ENCODE measurements around the gene HEPACAM2. TPM values are rescaled to one million over a fixed set of nuclear protein-coding genes. Genes with fewer than 3 reads are reported as not detected.

The HEPACAM2 gene
- total RNA-seq, 2 experiments from 2014 or later = not detected

DNA sequence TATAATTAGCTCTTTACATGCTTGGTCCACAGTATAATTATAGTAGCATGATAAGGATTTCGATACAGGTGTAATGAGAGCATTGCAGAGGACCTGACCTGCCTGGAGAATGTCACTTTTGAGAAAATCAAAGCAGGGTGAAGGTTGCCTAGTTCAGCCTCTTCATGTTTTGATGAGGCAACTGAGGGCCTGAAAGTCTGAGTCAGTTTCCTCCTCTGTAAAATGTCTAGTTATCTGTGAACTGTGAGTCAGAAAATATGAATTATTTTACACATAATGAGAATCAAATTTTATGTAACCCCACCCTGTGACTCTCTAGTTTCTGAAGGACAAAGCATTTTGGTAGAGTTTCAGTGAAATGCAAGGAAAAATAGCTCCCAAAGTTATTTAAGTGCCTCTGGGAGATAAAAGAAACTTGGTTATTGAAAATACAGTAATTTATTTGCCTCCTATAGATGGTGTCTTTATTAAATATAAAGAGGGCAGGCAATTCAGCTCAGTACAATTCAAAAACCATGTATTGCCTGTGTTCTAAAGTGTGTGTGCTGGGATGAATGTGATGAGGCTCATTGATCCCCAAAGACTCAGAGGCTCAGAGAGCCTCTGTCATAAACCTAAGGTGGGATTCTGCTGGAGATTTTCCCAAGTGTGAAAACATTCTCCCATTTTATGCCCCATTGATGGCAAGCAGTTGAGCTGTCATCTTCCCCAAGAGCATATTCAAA lies 40.8 kb downstream of the HEPACAM2 start:
- no peak overlapping the region for H3K27ac Mint-ChIP-seq
- no peaks in the 10 kb centered on the region for H3K4me1 Mint-ChIP-seq
- CTCF ChIA-PET = interaction anchor here (0.6 to 1.6 kb wide), 4 partner anchors 10 to 83 kb away, joined by 3 to 4 read pairs (median 3); no protein-coding TSS in a partner anchor
- H3K9me3 Mint-ChIP-seq = no peaks in the 10 kb centered on the region
- peaks cover 58% of the 10 kb centered on the region for H3K27me3 Mint-ChIP-seq
- H3K36me3 Mint-ChIP-seq (ENCODE audit: low read depth) = no peaks in the 10 kb centered on the region
- no peak for DNase-seq
- POLR2A ChIA-PET = no interaction called here
- no peak overlapping the region for H3K4me3 Mint-ChIP-seq

DNA sequence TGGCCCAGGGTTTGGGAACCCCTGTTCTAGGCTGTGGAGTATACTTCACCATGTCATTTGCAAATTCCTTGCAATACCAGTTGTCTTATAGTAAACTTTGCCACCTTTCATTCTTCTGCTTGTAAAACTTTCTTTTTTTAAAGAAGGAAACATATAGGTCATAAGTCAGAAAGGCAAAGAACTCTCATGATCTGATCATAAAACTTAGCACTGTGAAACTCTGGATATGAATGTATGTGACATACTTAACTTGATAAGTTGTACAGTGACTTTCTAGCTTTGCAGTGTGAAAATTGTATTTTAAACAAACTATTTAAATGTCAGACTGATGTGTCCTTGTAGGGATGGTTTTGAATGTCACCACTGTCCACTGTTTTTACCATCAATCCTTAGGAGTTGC lies 47.1 kb downstream of the HEPACAM2 start:
- Mint-ChIP-seq H3K36me3 (ENCODE audit: low read depth) (no peaks in the 10 kb centered on the region), H3K27me3 (peaks cover 58% of the 10 kb centered on the region), H3K27ac (no peak overlapping the region), H3K4me3 (no peak overlapping the region), H3K4me1 (no peaks in the 10 kb centered on the region), H3K9me3 (no peaks in the 10 kb centered on the region)
- ChIA-PET CTCF (interaction anchor here (1.0 to 1.2 kb wide), 2 partner anchors 9 to 25 kb away, joined by 3 read pairs; no protein-coding TSS in a partner anchor), POLR2A (no interaction called here)
- DNase-seq = no peak

DNA sequence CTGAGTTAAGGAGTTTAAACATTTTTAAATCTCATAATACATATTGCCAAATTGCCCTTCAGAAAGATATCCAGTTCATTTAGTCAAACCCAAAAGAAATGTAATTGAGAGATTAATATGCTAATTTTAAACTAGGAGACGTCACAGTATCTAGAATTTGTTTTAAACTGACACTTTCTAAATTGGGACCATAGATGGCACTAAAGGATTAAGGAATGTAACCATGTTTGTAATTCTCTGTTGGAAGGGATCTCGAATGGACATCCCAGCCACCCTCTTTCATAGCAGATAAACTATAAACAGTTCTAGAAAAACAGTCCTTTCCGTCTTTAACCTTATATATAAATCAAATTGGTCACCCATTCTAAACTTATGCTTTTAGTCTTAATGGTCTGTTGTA lies 48.1 kb downstream of the HEPACAM2 start:
- Mint-ChIP-seq H3K4me1 (no peaks in the 10 kb centered on the region), H3K27me3 (peaks cover 51% of the 10 kb centered on the region), H3K9me3 (peaks cover 4% of the 10 kb centered on the region), H3K27ac (no peak overlapping the region), H3K36me3 (ENCODE audit: low read depth) (no peaks in the 10 kb centered on the region), H3K4me3 (no peak overlapping the region)
- ChIA-PET CTCF (no interaction called here), POLR2A (no interaction called here)
- no peak for DNase-seq

DNA sequence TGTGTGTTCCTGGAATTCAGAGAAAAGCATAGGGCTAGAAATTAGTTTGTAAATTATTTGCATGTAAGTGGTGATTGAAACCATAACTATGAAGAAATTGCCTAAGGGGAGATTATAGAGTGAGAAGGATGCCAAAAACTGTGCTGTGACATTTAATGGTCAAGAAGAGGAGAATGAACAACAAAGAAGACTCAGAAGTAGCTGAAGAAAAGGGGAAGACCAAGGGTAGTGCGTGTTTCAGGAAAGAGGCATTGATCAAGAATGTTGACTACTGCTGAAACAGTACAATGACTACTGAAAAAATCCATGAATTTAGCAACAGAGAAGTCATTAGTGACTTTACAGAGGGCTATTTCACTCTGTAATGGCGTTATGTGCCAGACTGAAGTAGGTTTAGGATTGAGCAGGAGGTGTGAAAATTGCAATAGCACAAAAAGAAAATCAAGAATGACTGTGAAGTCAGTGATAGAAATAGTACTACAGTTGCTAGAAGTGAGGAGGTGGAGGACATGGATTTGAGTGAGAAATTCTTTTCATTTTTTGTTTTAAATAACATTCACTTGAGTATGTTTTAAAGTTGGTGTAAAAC lies 49.2 kb downstream of the HEPACAM2 start:
- CTCF ChIA-PET = no interaction called here
- POLR2A ChIA-PET = no interaction called here
- H3K27ac Mint-ChIP-seq = no peak overlapping the region

DNA sequence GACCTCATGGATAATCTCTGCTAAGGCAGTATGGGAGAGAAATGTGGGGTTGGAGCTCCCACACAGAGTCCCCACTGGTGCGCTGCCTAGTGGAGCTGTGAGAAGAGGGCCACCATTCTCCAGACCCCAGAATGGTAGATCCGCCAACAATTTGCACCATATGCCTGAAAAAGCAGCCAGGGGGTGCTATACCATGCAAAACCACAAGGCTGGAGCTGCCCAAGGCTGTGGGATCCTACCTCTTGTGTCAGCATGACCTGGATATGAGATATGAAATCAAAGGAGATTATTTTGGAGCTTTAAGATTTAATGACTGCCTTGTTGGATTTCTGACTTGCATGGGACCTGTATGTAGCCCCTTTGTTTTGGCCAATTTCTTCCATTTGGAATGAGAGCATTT lies 51.0 kb downstream of the HEPACAM2 start:
- ChIA-PET POLR2A (no interaction called here), CTCF (interaction anchor here (0.7 to 1.1 kb wide), 3 partner anchors 10 to 364 kb away, joined by 3 read pairs; no protein-coding TSS in a partner anchor)
- H3K36me3 Mint-ChIP-seq (ENCODE audit: low read depth) = no peaks in the 10 kb centered on the region
- H3K27ac Mint-ChIP-seq = no peak overlapping the region
- peaks cover 33% of the 10 kb centered on the region for H3K27me3 Mint-ChIP-seq
- H3K4me3 Mint-ChIP-seq = no peak overlapping the region
- H3K4me1 Mint-ChIP-seq = no peaks in the 10 kb centered on the region
- no peak for DNase-seq
- peaks cover 25% of the 10 kb centered on the region for H3K9me3 Mint-ChIP-seq

More for the DNA sequence above, 49.2 kb downstream of the HEPACAM2 start:
- H3K4me3 Mint-ChIP-seq = no peak overlapping the region
- H3K27me3 Mint-ChIP-seq = peaks cover 45% of the 10 kb centered on the region
- no peak for DNase-seq
- peaks cover 12% of the 10 kb centered on the region for H3K9me3 Mint-ChIP-seq
- no peaks in the 10 kb centered on the region for H3K36me3 Mint-ChIP-seq (ENCODE audit: low read depth)
- no peaks in the 10 kb centered on the region for H3K4me1 Mint-ChIP-seq

DNA sequence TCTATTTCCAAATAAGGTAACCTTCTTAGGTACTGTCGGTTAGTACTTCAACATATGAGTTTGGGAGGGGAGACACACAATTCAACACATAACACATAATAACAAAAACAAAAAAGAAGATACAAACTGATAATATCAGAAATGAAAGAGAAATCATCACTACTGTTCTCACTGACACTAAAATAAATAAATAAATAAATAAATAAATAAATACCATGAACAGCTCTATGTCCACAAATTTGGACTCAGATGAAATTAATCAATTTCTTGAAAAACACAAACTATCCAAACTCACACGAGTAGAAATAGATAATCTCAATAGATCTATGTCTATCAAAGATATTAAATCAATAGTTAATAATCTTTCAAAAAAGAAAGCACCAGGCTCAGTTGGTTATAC lies 53.6 kb downstream of the HEPACAM2 start:
- Mint-ChIP-seq H3K4me1 (no peaks in the 10 kb centered on the region), H3K27me3 (peaks cover 31% of the 10 kb centered on the region), H3K4me3 (no peak overlapping the region), H3K36me3 (ENCODE audit: low read depth) (no peaks in the 10 kb centered on the region), H3K27ac (no peak overlapping the region), H3K9me3 (peaks cover 30% of the 10 kb centered on the region)
- ChIA-PET POLR2A (no interaction called here), CTCF (interaction anchor here (1.1 kb wide), 1 partner anchor 20 kb away, joined by 4 read pairs; no protein-coding TSS in a partner anchor)
- no peak for DNase-seq

DNA sequence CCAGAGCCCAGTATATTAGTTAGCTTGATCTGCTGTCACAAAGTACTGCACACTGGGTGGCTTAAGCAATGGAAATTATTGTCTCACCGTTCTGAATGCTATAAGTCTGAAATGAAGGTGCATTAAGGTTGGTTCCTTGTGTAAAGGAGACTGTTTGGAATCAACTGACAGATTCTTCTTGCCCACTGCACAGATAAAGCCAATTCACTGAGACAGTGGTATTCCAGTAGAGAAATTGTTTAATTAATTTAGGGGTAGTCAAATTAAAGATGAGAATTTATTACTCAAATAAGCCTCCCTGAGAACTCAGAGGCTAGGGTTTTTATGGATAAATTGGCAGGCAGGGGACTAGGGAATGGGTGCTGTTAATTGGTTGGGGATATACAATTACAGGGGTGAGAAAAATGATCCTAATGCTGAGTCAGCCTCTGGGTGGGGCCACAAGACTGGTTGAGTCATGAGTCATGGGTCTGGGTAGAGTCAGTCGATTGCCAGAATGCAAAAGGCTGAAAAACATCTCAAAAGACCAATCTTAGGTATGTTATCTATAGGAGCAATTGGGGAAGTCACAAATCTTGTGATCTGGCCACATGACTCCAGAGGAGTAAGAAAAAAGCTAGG lies 54.6 kb downstream of the HEPACAM2 start:
- POLR2A ChIA-PET = no interaction called here
- Mint-ChIP-seq H3K4me1 (no peaks in the 10 kb centered on the region), H3K27ac (no peak overlapping the region), H3K27me3 (peaks cover 23% of the 10 kb centered on the region), H3K9me3 (peaks cover 30% of the 10 kb centered on the region), H3K36me3 (ENCODE audit: low read depth) (no peaks in the 10 kb centered on the region), H3K4me3 (no peak overlapping the region)
- DNase-seq = no peak
- CTCF ChIA-PET = interaction anchor here (0.7 to 1.4 kb wide), 3 partner anchors 13 to 21 kb away, joined by 4 to 6 read pairs (median 4); no protein-coding TSS in a partner anchor

DNA sequence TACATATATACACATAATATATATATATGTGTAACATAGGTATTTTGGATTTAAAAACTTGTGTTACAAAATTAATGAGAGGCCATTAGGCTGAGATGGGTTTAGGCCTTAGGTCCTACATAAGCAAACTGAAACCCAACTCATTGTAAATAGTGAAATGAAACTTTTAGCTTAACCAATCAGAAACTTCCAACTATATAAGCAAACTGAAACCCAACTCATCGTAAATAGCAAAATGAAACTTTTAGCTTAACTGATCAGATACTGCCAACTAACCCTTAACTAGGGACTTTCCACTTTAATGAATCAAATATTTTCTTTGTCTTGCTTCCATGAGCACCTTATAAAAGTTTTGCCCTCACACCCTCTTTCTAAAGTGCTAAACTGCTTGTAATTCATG lies 60.8 kb downstream of the HEPACAM2 start:
- Mint-ChIP-seq H3K36me3 (ENCODE audit: low read depth) (peaks cover 2% of the 10 kb centered on the region), H3K9me3 (peaks cover 24% of the 10 kb centered on the region), H3K27ac (peak overlapping the region; percentile 65), H3K4me3 (no peak overlapping the region), H3K27me3 (peaks cover 7% of the 10 kb centered on the region), H3K4me1 (peaks cover 5% of the 10 kb centered on the region)
- ChIA-PET CTCF (interaction anchor here (0.7 to 1.3 kb wide), 7 partner anchors 9 to 45 kb away, joined by 3 to 4 read pairs (median 3); no protein-coding TSS in a partner anchor), POLR2A (interaction anchor here (0.9 kb wide), 1 partner anchor 48 kb away, joined by 4 read pairs; no protein-coding TSS in a partner anchor)
- DNase-seq = no peak

DNA sequence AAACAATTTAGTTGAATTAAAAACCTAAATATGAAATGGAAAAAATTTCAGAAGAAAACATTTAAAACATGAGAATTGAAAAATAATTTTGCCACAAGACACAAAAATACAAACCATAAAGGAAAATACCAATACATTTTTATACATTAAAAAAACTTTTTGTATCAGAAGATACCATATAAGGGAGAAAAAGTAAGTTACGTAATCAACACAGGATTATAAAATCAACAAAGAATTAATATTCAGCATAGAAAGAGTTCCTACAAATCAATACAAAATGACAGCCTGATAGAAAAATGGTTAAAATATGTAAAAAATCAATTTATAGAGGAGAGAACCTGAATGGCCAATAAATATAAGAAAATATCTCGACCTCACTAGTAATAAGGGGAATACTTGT lies 61.5 kb downstream of the HEPACAM2 start:
- H3K27me3 Mint-ChIP-seq = peaks cover 7% of the 10 kb centered on the region
- no peak overlapping the region for H3K4me3 Mint-ChIP-seq
- no peak overlapping the region for H3K27ac Mint-ChIP-seq
- POLR2A ChIA-PET = no interaction called here
- CTCF ChIA-PET = interaction anchor here (1.0 kb wide), 1 partner anchor 8 kb away, joined by 4 read pairs; no protein-coding TSS in a partner anchor
- peaks cover 24% of the 10 kb centered on the region for H3K9me3 Mint-ChIP-seq
- DNase-seq = no peak
- peaks cover 2% of the 10 kb centered on the region for H3K36me3 Mint-ChIP-seq (ENCODE audit: low read depth)
- H3K4me1 Mint-ChIP-seq = peaks cover 5% of the 10 kb centered on the region

DNA sequence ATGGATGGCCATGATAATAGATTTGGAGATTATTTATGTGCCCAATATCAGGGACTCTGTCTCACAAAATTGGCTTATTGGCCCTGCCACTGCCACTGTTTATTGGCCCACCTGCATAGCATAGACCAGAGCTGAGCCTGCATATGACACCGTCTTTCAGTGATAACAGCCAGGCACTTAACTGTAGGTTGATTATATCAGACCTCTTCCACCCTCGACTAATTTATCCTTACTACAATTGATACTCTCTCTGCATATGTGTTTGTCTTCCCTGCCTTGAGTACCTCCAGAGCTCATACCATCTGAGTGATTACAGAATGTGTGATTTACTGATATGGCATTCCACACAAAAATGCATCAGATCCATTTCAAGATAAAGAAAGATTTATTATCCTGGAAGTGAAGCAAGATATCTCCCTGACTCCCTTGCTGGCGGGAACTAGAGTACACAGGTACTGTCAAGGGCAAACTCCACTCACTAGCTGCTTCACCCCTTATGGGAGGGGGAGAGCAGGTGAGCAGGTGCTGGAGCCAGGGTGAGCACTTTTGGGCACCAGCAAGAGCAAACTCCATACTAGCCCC lies 65.0 kb downstream of the HEPACAM2 start:
- CTCF ChIA-PET = interaction anchor here (0.7 kb wide), 1 partner anchor 15 kb away, joined by 3 read pairs; no protein-coding TSS in a partner anchor
- Mint-ChIP-seq H3K27ac (no peak overlapping the region), H3K27me3 (no peaks in the 10 kb centered on the region), H3K36me3 (ENCODE audit: low read depth) (peaks cover 2% of the 10 kb centered on the region), H3K4me1 (peaks cover 10% of the 10 kb centered on the region), H3K4me3 (no peak overlapping the region), H3K9me3 (peaks cover 24% of the 10 kb centered on the region)
- no peak for DNase-seq
- POLR2A ChIA-PET = no interaction called here

DNA sequence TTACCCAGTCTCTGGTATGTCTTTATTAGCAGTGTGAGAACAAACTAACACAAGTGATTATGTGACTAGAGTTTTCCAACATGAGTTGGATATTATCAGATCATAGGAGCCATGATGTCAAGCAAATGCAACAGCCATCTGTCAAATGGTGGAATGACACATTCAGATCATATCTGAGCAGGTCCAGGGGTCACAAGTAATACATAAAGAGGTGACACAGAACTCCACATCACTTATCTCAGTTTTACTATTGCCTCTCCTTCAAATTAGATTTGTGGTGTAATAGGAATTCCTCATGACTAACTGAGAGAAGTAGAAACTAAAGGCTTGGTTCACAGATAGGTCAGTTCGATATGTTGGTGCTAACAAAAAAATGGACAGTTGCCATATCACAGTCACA lies 65.9 kb downstream of the HEPACAM2 start:
- H3K27ac Mint-ChIP-seq = no peak overlapping the region
- DNase-seq = no peak
- ChIA-PET POLR2A (no interaction called here), CTCF (interaction anchor here (1.0 kb wide), 1 partner anchor 9 kb away, joined by 3 read pairs; no protein-coding TSS in a partner anchor)
- peaks cover 24% of the 10 kb centered on the region for H3K9me3 Mint-ChIP-seq
- no peak overlapping the region for H3K4me3 Mint-ChIP-seq
- peaks cover 8% of the 10 kb centered on the region for H3K4me1 Mint-ChIP-seq
- no peaks in the 10 kb centered on the region for H3K27me3 Mint-ChIP-seq
- peaks cover 2% of the 10 kb centered on the region for H3K36me3 Mint-ChIP-seq (ENCODE audit: low read depth)

DNA sequence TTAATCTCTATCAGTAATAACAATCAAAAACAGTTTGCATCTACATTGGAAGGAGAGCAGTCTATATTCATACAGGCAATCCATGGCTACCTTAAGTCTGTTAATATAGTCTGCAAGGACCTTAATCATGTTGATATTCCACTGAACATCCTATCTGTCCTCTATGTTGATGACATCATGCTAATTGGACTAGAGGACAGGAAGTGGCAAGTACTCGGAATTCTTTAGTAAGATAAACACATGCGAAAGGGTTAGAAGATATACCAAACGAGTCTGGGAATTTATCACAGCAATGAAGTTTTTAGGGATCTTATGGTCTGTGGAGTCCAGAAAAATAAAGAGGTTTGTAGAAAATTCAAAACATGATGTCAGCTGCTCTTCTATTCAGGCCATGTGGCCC lies 66.8 kb downstream of the HEPACAM2 start:
- Mint-ChIP-seq H3K27me3 (no peaks in the 10 kb centered on the region), H3K4me1 (peaks cover 5% of the 10 kb centered on the region), H3K9me3 (peaks cover 24% of the 10 kb centered on the region), H3K36me3 (ENCODE audit: low read depth) (peaks cover 2% of the 10 kb centered on the region), H3K4me3 (no peak overlapping the region), H3K27ac (no peak overlapping the region)
- CTCF ChIA-PET = interaction anchor here (1.0 to 1.7 kb wide), 2 partner anchors 8 to 26 kb away, joined by 3 read pairs; no protein-coding TSS in a partner anchor
- POLR2A ChIA-PET = no interaction called here
- DNase-seq = no peak
